CD14-positive monocyte (primary cell): Measurements from ENCODE around the gene GNAL. TPM values are rescaled to one million over a fixed set of nuclear protein-coding genes. Genes with fewer than 3 reads are reported as not detected.

Experiments used
- DNase-seq, 3 donors: peaks; one replicate each; pipeline ENCODE4 v3.0.0-alpha.2; 2011 to 2022
- H2AFZ ChIP-seq: 2 replicates; pipeline ENCODE4 v1.6.0; 2012; ENCODE audit warnings: mild to moderate bottlenecking, low read depth, low read length, inconsistent platforms; ENCODE audit not compliant: insufficient read depth, poor library complexity, severe bottlenecking
- H3K27ac ChIP-seq, 2 donors: 1 replicate in 1 of 2; 2 replicates in 1 of 2; pipeline ENCODE4 v1.5.1; 2012 to 2013; ENCODE audit warnings: low read length in 2 of 2, control low read depth in 1 of 2, inconsistent platforms in 1 of 2, low read depth in 1 of 2, mild to moderate bottlenecking in 1 of 2
- H3K27me3 ChIP-seq, 2 donors: one replicate each; pipeline versions ENCODE4 v1.6.0 to v1.6.1; 2011 to 2013; ENCODE audit warnings: low read length in 2 of 2; ENCODE audit not compliant: control insufficient read depth in 2 of 2, insufficient read depth in 2 of 2
- H3K36me3 ChIP-seq, 2 donors: replicated peaks in 1 of 2; 1 replicate in 1 of 2; 2 replicates in 1 of 2; pipeline versions ENCODE4 v1.5.1 to v1.6.1; 2012 to 2013; ENCODE audit warnings: low read length in 2 of 2, control low read depth in 1 of 2, inconsistent platforms in 1 of 2, mild to moderate bottlenecking in 1 of 2; ENCODE audit not compliant: insufficient read depth in 2 of 2, control insufficient read depth in 1 of 2
- H3K4me1 ChIP-seq, 2 donors: 1 replicate in 1 of 2; 2 replicates in 1 of 2; pipeline versions ENCODE4 v1.5.1 to v1.6.1; 2012 to 2013; ENCODE audit warnings: low read length in 2 of 2, control low read depth in 1 of 2, inconsistent platforms in 1 of 2, mild to moderate bottlenecking in 1 of 2, moderate library complexity in 1 of 2; ENCODE audit not compliant: insufficient read depth in 2 of 2, control insufficient read depth in 1 of 2
- H3K4me2 ChIP-seq: replicated peaks from 2 replicates; pipeline ENCODE3; 2012; ENCODE audit warnings: low read length, moderate library complexity, mild to moderate bottlenecking; ENCODE audit not compliant: poor library complexity, severe bottlenecking; ENCODE audit errors: extremely low read depth
- H3K4me3 ChIP-seq, 3 experiments: fragments of 200-600 bp in 1 of 3; sonication (generic) in 1 of 3; replicated peaks in 1 of 3; 1 replicate in 2 of 3; 2 replicates in 1 of 3; pipeline ENCODE4 v1.5.1; 2011 to 2013; ENCODE audit warnings: low read length in 3 of 3, mild to moderate bottlenecking in 3 of 3, control low read depth in 2 of 3, low read depth in 2 of 3, inconsistent platforms in 1 of 3, moderate library complexity in 1 of 3
- H3K79me2 ChIP-seq: 2 replicates; pipeline ENCODE4 v1.6.0; 2012; ENCODE audit warnings: mild to moderate bottlenecking, control low read depth, inconsistent platforms, low read length, moderate library complexity; ENCODE audit not compliant: insufficient read depth
- H3K9ac ChIP-seq: 2 replicates; pipeline ENCODE4 v1.6.0; 2017; ENCODE audit warnings: low read length, mild to moderate bottlenecking; ENCODE audit not compliant: insufficient read depth, poor library complexity, severe bottlenecking
- H3K9me3 ChIP-seq, 2 donors: replicated peaks in 1 of 2; 1 replicate in 1 of 2; 2 replicates in 1 of 2; pipeline versions ENCODE4 v1.5.1 to v1.6.1; 2012 to 2013; ENCODE audit warnings: low read length in 2 of 2, control low read depth in 1 of 2; ENCODE audit not compliant: control insufficient read depth in 1 of 2, insufficient read depth in 1 of 2
- H4K20me1 ChIP-seq: 2 replicates; pipeline ENCODE4 v1.6.0; 2012; ENCODE audit warnings: mild to moderate bottlenecking, low read length, control low read depth, moderate library complexity; ENCODE audit not compliant: insufficient read depth
- H3K27ac Mint-ChIP-seq, 7 donors: one replicate each; pipeline ENCODE4 v1.8.0; 2020; ENCODE audit warnings: mild to moderate bottlenecking in 7 of 7, mixed read lengths in 7 of 7, moderate library complexity in 6 of 7, inconsistent platforms in 2 of 7
- H3K27me3 Mint-ChIP-seq, 3 donors: one replicate each; pipeline ENCODE4 v1.8.0; 2021 to 2022; ENCODE audit warnings: low read depth in 3 of 3, mild to moderate bottlenecking in 3 of 3, mixed read lengths in 3 of 3, moderate library complexity in 3 of 3, inconsistent platforms in 1 of 3
- H3K36me3 Mint-ChIP-seq, 2 donors: one replicate each; pipeline ENCODE4 v1.8.0; 2020; ENCODE audit warnings: mixed read lengths in 2 of 2, inconsistent platforms in 1 of 2, mild to moderate bottlenecking in 1 of 2
- H3K4me1 Mint-ChIP-seq: one replicate; pipeline ENCODE4 v1.8.0; 2020; ENCODE audit warnings: mild to moderate bottlenecking, mixed read lengths
- H3K4me3 Mint-ChIP-seq, 2 donors: one replicate each; pipeline ENCODE4 v1.8.0; 2020; ENCODE audit warnings: mild to moderate bottlenecking in 2 of 2, mixed read lengths in 2 of 2, moderate library complexity in 1 of 2
- H3K9me3 Mint-ChIP-seq, 7 donors: one replicate each; pipeline ENCODE4 v1.8.0; 2020 to 2022; ENCODE audit warnings: mixed read lengths in 7 of 7, mild to moderate bottlenecking in 6 of 7, moderate library complexity in 6 of 7, inconsistent platforms in 2 of 7
- CTCF ChIP-seq: fragments of 200-600 bp; IDR thresholded peaks from one replicate; pipeline ENCODE4 v1.8.0; 2022; ENCODE audit warnings: antibody characterized with exemption, mild to moderate bottlenecking
- WGBS: methylation state at CpG from one replicate; pipeline ENCODE4 v1.1.5; 2013; ENCODE audit warnings: missing lambda C conversion rate; ENCODE audit not compliant: insufficient coverage; 5-methylcytosine and 5-hydroxymethylcytosine counted together
- intact Hi-C, 2 donors: fragments of 100-400 bp; cut with micrococcal nuclease; formaldehyde crosslinking; loops; one replicate each; pipeline versions ENCODE4 v1.15.0 to v1.15.1; 2023
- polyA plus RNA-seq, 3 donors: library from polyadenylated mRNA; depleted of rRNA in 1 of 3; unstranded in 2 of 3; stranded (reverse) in 1 of 3; fragments of 300-500 nt in 2 of 3; fragments of >200 nt in 1 of 3; fragmentation: Illumina TruSeq in 2 of 3; gene quantifications; 1 replicate in 2 of 3; 2 replicates in 1 of 3; pipeline ENCODE4 v1.2.3, GENCODE V29; 2012 to 2021

The GNAL gene
- polyA plus RNA-seq, 3 donors: 0.01 to 0.03 TPM; not detected in 1

- no peak for DNase-seq
- Histone ChIP-seq H3K4me2 (no peak overlapping the region), H3K4me1 (no peaks in the 10 kb centered on the region), H3K27me3 (no peaks in the 10 kb centered on the region), H4K20me1 (no peaks in the 10 kb centered on the region), H3K9me3 (no peaks in the 10 kb centered on the region), H3K79me2 (no peaks in the 10 kb centered on the region), H3K27ac (no peak overlapping the region), H3K36me3 (no peaks in the 10 kb centered on the region), H3K4me3 (no peak overlapping the region), H2AFZ (no peak overlapping the region), H3K9ac (no peak overlapping the region)
- Mint-ChIP-seq H3K27me3 (peaks cover 12 to 23% (median 14%) of the 10 kb centered on the region in 3 donors), H3K4me3 (no peak overlapping the region), H3K9me3 (peaks cover 0 to 6% (median 0%) of the 10 kb centered on the region in 7 donors), H3K36me3 (no peaks in the 10 kb centered on the region), H3K27ac (no peak overlapping the region), H3K4me1 (no peaks in the 10 kb centered on the region)
- no peak for TF ChIP-seq CTCF
- intact Hi-C loops: loop anchor here in 1 of 2 donors (10.0 kb wide), 1 partner anchor 132 kb away; no protein-coding TSS in a partner anchor
- 92% methylated on average over 10 of the region's 10 CpGs for WGBS
Measured at GRCh38 chr18:11866329-11866728, 177.3 kb downstream of the GNAL start.

- TF ChIP-seq CTCF: no peak
- Mint-ChIP-seq H3K27ac (no peak overlapping the region), H3K36me3 (no peaks in the 10 kb centered on the region), H3K4me3 (no peak overlapping the region), H3K27me3 (peaks cover 13 to 27% (median 14%) of the 10 kb centered on the region in 3 donors), H3K9me3 (peaks cover 0 to 6% (median 0%) of the 10 kb centered on the region in 7 donors), H3K4me1 (no peaks in the 10 kb centered on the region)
- no peaks in the 10 kb centered on the region for H3K9me3 ChIP-seq
- H3K27ac ChIP-seq: no peak overlapping the region
- H3K4me2 ChIP-seq: no peak overlapping the region
- H3K9ac ChIP-seq: no peak overlapping the region
- no peaks in the 10 kb centered on the region for H3K27me3 ChIP-seq
- no peaks in the 10 kb centered on the region for H3K79me2 ChIP-seq
- no peak for DNase-seq
- WGBS: 73% methylated on average over 4 of the region's 5 CpGs
- no peak overlapping the region for H3K4me3 ChIP-seq
- intact Hi-C loops: loop anchor here in 1 of 2 donors (10.0 kb wide), 1 partner anchor 132 kb away; no protein-coding TSS in a partner anchor
- H3K4me1 ChIP-seq: no peaks in the 10 kb centered on the region
- no peak overlapping the region for H2AFZ ChIP-seq
- no peaks in the 10 kb centered on the region for H4K20me1 ChIP-seq
- no peaks in the 10 kb centered on the region for H3K36me3 ChIP-seq
Measured at GRCh38 chr18:11866764-11867163, 177.7 kb downstream of the GNAL start.
